Measurements from ENCODE around the gene EID2B. TPM values are rescaled to one million over a fixed set of nuclear protein-coding genes. Genes with fewer than 3 reads are reported as not detected.

Gene EID2B
- polyA plus RNA-seq, 3 donors: 1.2 to 2.6 (median 2.4) TPM

DNA sequence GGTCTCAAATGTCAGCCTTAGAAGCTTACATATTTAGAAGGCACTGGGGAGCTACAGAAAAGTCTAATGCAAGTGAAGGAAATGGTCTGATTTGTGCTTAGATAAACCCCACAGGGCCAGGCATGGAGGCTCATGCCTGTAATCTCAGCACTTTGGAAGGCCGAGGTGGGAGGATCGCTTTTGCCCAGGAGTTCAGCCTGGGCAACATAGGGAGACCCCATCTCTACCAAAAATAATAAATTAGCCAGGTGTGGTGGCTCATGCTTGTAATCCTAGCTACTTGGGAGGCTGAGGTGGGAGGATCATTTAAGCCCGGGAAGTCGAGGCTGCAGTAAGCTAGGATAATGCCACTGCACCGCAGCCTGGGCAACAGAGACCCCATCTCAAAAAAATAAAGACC is 36.6 kb downstream of the EID2B start:
- H2AFZ ChIP-seq (ENCODE audit: insufficient read depth, low read depth, low read length, poor library complexity, severe bottlenecking): no peak overlapping the region
- peaks cover 0 to 7% of the 10 kb centered on the region in 2 donors for H3K9me3 ChIP-seq (replicated peaks in 1 of 2; ENCODE audit: control insufficient read depth in 1 of 2, insufficient read depth in 1 of 2, low read length in 2 of 2)
- no peak overlapping the region for H3K4me3 Mint-ChIP-seq
- H3K36me3 ChIP-seq (replicated peaks in 1 of 2; ENCODE audit: control insufficient read depth in 1 of 2, insufficient read depth in 2 of 2, low read length in 2 of 2): peaks cover under 1 to 8% of the 10 kb centered on the region in 2 donors
- DNase-seq: no peak
- no peak overlapping the region for H3K27ac ChIP-seq (ENCODE audit: low read depth in 1 of 2, low read length in 2 of 2)
- no peaks in the 10 kb centered on the region for H3K79me2 ChIP-seq (ENCODE audit: insufficient read depth, low read length)
- TF ChIP-seq, protein P1, sequence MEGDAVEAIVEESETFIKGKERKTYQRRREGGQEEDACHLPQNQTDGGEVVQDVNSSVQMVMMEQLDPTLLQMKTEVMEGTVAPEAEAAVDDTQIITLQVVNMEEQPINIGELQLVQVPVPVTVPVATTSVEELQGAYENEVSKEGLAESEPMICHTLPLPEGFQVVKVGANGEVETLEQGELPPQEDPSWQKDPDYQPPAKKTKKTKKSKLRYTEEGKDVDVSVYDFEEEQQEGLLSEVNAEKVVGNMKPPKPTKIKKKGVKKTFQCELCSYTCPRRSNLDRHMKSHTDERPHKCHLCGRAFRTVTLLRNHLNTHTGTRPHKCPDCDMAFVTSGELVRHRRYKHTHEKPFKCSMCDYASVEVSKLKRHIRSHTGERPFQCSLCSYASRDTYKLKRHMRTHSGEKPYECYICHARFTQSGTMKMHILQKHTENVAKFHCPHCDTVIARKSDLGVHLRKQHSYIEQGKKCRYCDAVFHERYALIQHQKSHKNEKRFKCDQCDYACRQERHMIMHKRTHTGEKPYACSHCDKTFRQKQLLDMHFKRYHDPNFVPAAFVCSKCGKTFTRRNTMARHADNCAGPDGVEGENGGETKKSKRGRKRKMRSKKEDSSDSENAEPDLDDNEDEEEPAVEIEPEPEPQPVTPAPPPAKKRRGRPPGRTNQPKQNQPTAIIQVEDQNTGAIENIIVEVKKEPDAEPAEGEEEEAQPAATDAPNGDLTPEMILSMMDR (IDR thresholded peaks at IDR 0.05): no peak
- no peak overlapping the region for H3K4me2 ChIP-seq (replicated peaks; ENCODE audit: extremely low read depth, low read length, poor library complexity, severe bottlenecking)
- no peaks in the 10 kb centered on the region for H4K20me1 ChIP-seq (ENCODE audit: insufficient read depth, low read length)
- no peak overlapping the region for H3K27ac Mint-ChIP-seq
- H3K4me3 ChIP-seq (replicated peaks in 1 of 3; ENCODE audit: low read depth in 2 of 3, low read length in 3 of 3): no peak overlapping the region
- peaks cover 52 to 58% (median 57%) of the 10 kb centered on the region in 3 donors for H3K27me3 Mint-ChIP-seq (ENCODE audit: low read depth in 3 of 3)
- H3K9ac ChIP-seq (ENCODE audit: insufficient read depth, low read length, poor library complexity, severe bottlenecking): no peak overlapping the region
- peaks cover 0 to 20% (median 3%) of the 10 kb centered on the region in 7 donors for H3K9me3 Mint-ChIP-seq
- H3K27me3 ChIP-seq (ENCODE audit: control insufficient read depth in 2 of 2, insufficient read depth in 2 of 2, low read length in 2 of 2): peaks cover 30 to 46% of the 10 kb centered on the region in 2 donors
- H3K4me1 Mint-ChIP-seq: peaks cover 8% of the 10 kb centered on the region
- H3K36me3 Mint-ChIP-seq: peaks cover 8 to 12% of the 10 kb centered on the region in 2 donors
- WGBS (ENCODE audit: insufficient coverage): no CpG with 5 or more reads among the region's 5 CpGs
- intact Hi-C loops (cut with micrococcal nuclease): loop anchor here in 1 of 2 donors (10.0 kb wide), 1 partner anchor 179 kb away; no protein-coding TSS in a partner anchor
- peaks cover 0 to 5% of the 10 kb centered on the region in 2 donors for H3K4me1 ChIP-seq (ENCODE audit: control insufficient read depth in 1 of 2, insufficient read depth in 2 of 2, low read length in 2 of 2)

GRCh38 chr19:39494661-39495060 is 38.0 kb downstream of the EID2B start:
- Mint-ChIP-seq H3K27me3 (ENCODE audit: low read depth in 3 of 3) (peaks cover 38 to 44% (median 43%) of the 10 kb centered on the region in 3 donors), H3K4me3 (no peak overlapping the region), H3K27ac (no peak overlapping the region), H3K9me3 (peaks cover 0 to 14% (median 3%) of the 10 kb centered on the region in 7 donors), H3K36me3 (peaks cover 19 to 21% of the 10 kb centered on the region in 2 donors), H3K4me1 (peaks cover 8% of the 10 kb centered on the region)
- 100% methylated on average over 2 of the region's 5 CpGs for WGBS (ENCODE audit: insufficient coverage)
- H3K4me2 ChIP-seq (replicated peaks; ENCODE audit: extremely low read depth, low read length, poor library complexity, severe bottlenecking): no peak overlapping the region
- no peak overlapping the region for H3K9ac ChIP-seq (ENCODE audit: insufficient read depth, low read length, poor library complexity, severe bottlenecking)
- no peaks in the 10 kb centered on the region for H4K20me1 ChIP-seq (ENCODE audit: insufficient read depth, low read length)
- H3K4me3 ChIP-seq (replicated peaks in 1 of 3; ENCODE audit: low read depth in 2 of 3, low read length in 3 of 3): no peak overlapping the region
- no peaks in the 10 kb centered on the region for H3K79me2 ChIP-seq (ENCODE audit: insufficient read depth, low read length)
- no peak overlapping the region for H2AFZ ChIP-seq (ENCODE audit: insufficient read depth, low read depth, low read length, poor library complexity, severe bottlenecking)
- no peak overlapping the region for H3K27ac ChIP-seq (ENCODE audit: low read depth in 1 of 2, low read length in 2 of 2)
- peaks cover 19 to 32% of the 10 kb centered on the region in 2 donors for H3K27me3 ChIP-seq (ENCODE audit: control insufficient read depth in 2 of 2, insufficient read depth in 2 of 2, low read length in 2 of 2)
- intact Hi-C loops (cut with micrococcal nuclease): loop anchor here in 1 of 2 donors (10.0 kb wide), 1 partner anchor 180 kb away; no protein-coding TSS in a partner anchor
- H3K36me3 ChIP-seq (replicated peaks in 1 of 2; ENCODE audit: control insufficient read depth in 1 of 2, insufficient read depth in 2 of 2, low read length in 2 of 2): peaks cover 12 to 19% of the 10 kb centered on the region in 2 donors
- peaks cover 0 to 5% of the 10 kb centered on the region in 2 donors for H3K4me1 ChIP-seq (ENCODE audit: control insufficient read depth in 1 of 2, insufficient read depth in 2 of 2, low read length in 2 of 2)
- no peak for DNase-seq
- TF ChIP-seq, protein P1 (IDR thresholded peaks at IDR 0.05): no peak
- H3K9me3 ChIP-seq (replicated peaks in 1 of 2; ENCODE audit: control insufficient read depth in 1 of 2, insufficient read depth in 1 of 2, low read length in 2 of 2): peaks cover 0 to 7% of the 10 kb centered on the region in 2 donors

Measured in CD14-positive monocyte (primary cell).